HepG2 (cell line): ENCODE data around the gene ZNF394. TPM values are rescaled to one million over a fixed set of nuclear protein-coding genes. Genes with fewer than 3 reads are reported as not detected.
A peak's percentile ranks its signal among the peaks of the same experiment; 100 is the strongest.

Experiments
- ATAC-seq: fragments of 200-7000 bp; cut with Tn5 transposase; 3 replicates; pipeline ENCODE4 v1.9.1; 2020; ENCODE audit warnings: mild to moderate bottlenecking, moderate library complexity
- BruUV-seq: library from RNA; stranded (reverse); fragments of 400-500 nt; replicated peaks from 2 replicates; lab custom pipeline; 2021; lab: Mats Ljungman, UMichigan
- CTCF ChIA-PET: fragments of 300-600 bp; formaldehyde crosslinking; extraction: SDS; loops from one replicate; lab custom pipeline; 2021; ENCODE audit warnings: low total read pairs, inconsistent platforms, low intra/inter-chr PET ratio; lab: Yijun Ruan, JAX
- POLR2A ChIA-PET: fragments of 350-600 bp; sonication (Branson Sonifier 250); formaldehyde crosslinking; loops from one replicate; lab custom pipeline; 2020; ENCODE audit warnings: antibody characterized with exemption, inconsistent platforms; lab: Yijun Ruan, JAX
- DNase-seq: peaks from one replicate; pipeline ENCODE4 v3.0.0-alpha.2; 2015; ENCODE audit warnings: low spot score
- FAIRE-seq: peaks from 3 replicates; lab custom pipeline; 2011; peaks lifted over from hg19 to GRCh38; lab: Jason Lieb, UNC
- H2AFZ ChIP-seq: one replicate; pipeline ENCODE4 v1.6.1; 2011; ENCODE audit warnings: low read length, inconsistent platforms
- H3K27ac ChIP-seq: fragments of 300-600 bp; 3 replicates; pipeline ENCODE4 v1.8.0; 2011; ENCODE audit warnings: mixed run types, mild to moderate bottlenecking, mixed read lengths, low read length, inconsistent platforms; ENCODE audit not compliant: insufficient read depth; ENCODE audit errors: extremely low read length
- H3K27me3 ChIP-seq, 2 experiments: fragments of 200-600 bp in 1 of 2; 2 replicates in 1 of 2; 3 replicates in 1 of 2; pipeline versions ENCODE4 v1.6.0 to v1.8.0; 2011; ENCODE audit warnings: low read length in 2 of 2, mild to moderate bottlenecking in 2 of 2, moderate library complexity in 2 of 2, inconsistent platforms in 1 of 2; ENCODE audit not compliant: insufficient read depth in 2 of 2, control insufficient read depth in 1 of 2
- H3K36me3 ChIP-seq, 2 experiments: fragments of 200-600 bp in 1 of 2; replicated peaks in 1 of 2; 2 replicates in 1 of 2; 3 replicates in 1 of 2; pipeline versions ENCODE4 v1.5.1 to v1.8.0; 2011; ENCODE audit warnings: low read length in 2 of 2, inconsistent platforms in 1 of 2; ENCODE audit not compliant: insufficient read depth in 2 of 2, control insufficient read depth in 1 of 2
- H3K4me1 ChIP-seq: 2 replicates; pipeline ENCODE4 v1.5.1; 2012; ENCODE audit warnings: low read length, inconsistent platforms; ENCODE audit not compliant: insufficient read depth
- H3K4me2 ChIP-seq: 2 replicates; pipeline ENCODE4 v1.6.0; 2011; ENCODE audit warnings: low read depth, low read length, inconsistent platforms
- H3K4me3 ChIP-seq, 3 experiments: fragments of 200-600 bp in 1 of 3; sonication (generic), shearing (Covaris generic) in 1 of 3; replicated peaks in 1 of 3; 2 replicates each; pipeline ENCODE4 v1.5.1; 2011 to 2016; ENCODE audit warnings: low read length in 3 of 3, inconsistent platforms in 2 of 3, low read depth in 2 of 3, mild to moderate bottlenecking in 2 of 3, control low read depth in 1 of 3, mixed read lengths in 1 of 3; ENCODE audit not compliant: insufficient read depth in 1 of 3
- H3K79me2 ChIP-seq: one replicate; pipeline ENCODE4 v1.6.1; 2011; ENCODE audit warnings: low read length, inconsistent platforms; ENCODE audit not compliant: insufficient read depth
- H3K9ac ChIP-seq: 2 replicates; pipeline ENCODE4 v1.6.0; 2011; ENCODE audit warnings: mild to moderate bottlenecking, low read depth, low read length, inconsistent platforms; ENCODE audit not compliant: insufficient read depth
- H3K9me3 ChIP-seq: 2 replicates; pipeline ENCODE4 v1.5.1; 2012; ENCODE audit warnings: mild to moderate bottlenecking, low read length
- H4K20me1 ChIP-seq: 2 replicates; pipeline ENCODE4 v1.6.0; 2011; ENCODE audit warnings: inconsistent platforms, mild to moderate bottlenecking, low read length, moderate library complexity; ENCODE audit not compliant: insufficient read depth
- DZIP1 ChIP-seq: sonication (generic); formaldehyde crosslinking; IDR thresholded peaks from 2 replicates; pipeline ENCODE4 v1.5.0; 2020; ENCODE audit warnings: mild to moderate bottlenecking, missing genetic modification reagents
- E2F1 ChIP-seq: sonication (generic); formaldehyde crosslinking; IDR thresholded peaks from 2 replicates; pipeline ENCODE4 v1.5.0; 2020; ENCODE audit warnings: missing genetic modification reagents
- GTF3A ChIP-seq: sonication (generic); formaldehyde crosslinking; conservative IDR thresholded peaks from 2 replicates; pipeline ENCODE4 v1.4.0; 2020; ENCODE audit warnings: mild to moderate bottlenecking, missing genetic modification reagents
- HOXA7 ChIP-seq: sonication (generic); formaldehyde crosslinking; IDR thresholded peaks from 2 replicates; pipeline ENCODE4 v1.8.1; 2022; ENCODE audit warnings: mild to moderate bottlenecking, missing genetic modification reagents, moderate library complexity
- HOXA9 ChIP-seq: sonication (generic); formaldehyde crosslinking; IDR thresholded peaks from 2 replicates; pipeline ENCODE4 v1.8.1; 2022; ENCODE audit warnings: missing genetic modification reagents, mild to moderate bottlenecking, moderate library complexity, borderline replicate concordance
- MZF1 ChIP-seq: sonication (generic); formaldehyde crosslinking; IDR thresholded peaks from 2 replicates; pipeline ENCODE4 v1.8.1; 2023; ENCODE audit warnings: mild to moderate bottlenecking, missing genetic modification reagents, borderline replicate concordance
- SP1 ChIP-seq, 2 experiments: fragments of 450-650 bp in 1 of 2; sonication (generic) in 1 of 2; formaldehyde crosslinking in 1 of 2; IDR thresholded peaks; 2 replicates each; pipeline versions ENCODE4 v1.4.0 to v1.6.1; 2016 to 2020; ENCODE audit warnings: missing genetic modification reagents in 1 of 2
- TBX2 ChIP-seq: sonication (generic); formaldehyde crosslinking; IDR thresholded peaks from 2 replicates; pipeline ENCODE4 v1.5.0; 2020; ENCODE audit warnings: missing genetic modification reagents, mild to moderate bottlenecking, borderline replicate concordance
- ZBTB40 ChIP-seq, 2 experiments: fragments of 450-650 bp in 1 of 2; sonication (generic) in 1 of 2; formaldehyde crosslinking in 1 of 2; IDR thresholded peaks; 2 replicates each; pipeline versions ENCODE4 v1.6.1 to v1.8.0; 2016 to 2022; ENCODE audit warnings: antibody characterized with exemption in 1 of 2, mild to moderate bottlenecking in 1 of 2, missing genetic modification reagents in 1 of 2
- ZNF430 ChIP-seq: sonication (generic); formaldehyde crosslinking; IDR thresholded peaks from 2 replicates; pipeline ENCODE4 v1.9.0; 2021; ENCODE audit warnings: mild to moderate bottlenecking, missing genetic modification reagents
- ZNF672 ChIP-seq: sonication (generic); formaldehyde crosslinking; IDR thresholded peaks from 2 replicates; pipeline ENCODE4 v1.8.1; 2022; ENCODE audit warnings: missing genetic modification reagents
- WGBS: methylation state at CpG from one replicate; pipeline ENCODE4 v1.1.6; 2017; ENCODE audit warnings: low lambda C conversion rate; 5-methylcytosine and 5-hydroxymethylcytosine counted together
- in situ Hi-C: cut with HindIII; loops from 2 replicates; pipeline ENCODE4 v1.10.0; 2017; ENCODE audit warnings: low pct_unique_long_range_greater_than_20kb; ENCODE audit not compliant: extremely low pct_ligation_motif_present
- intact Hi-C: fragments of 100-400 bp; cut with micrococcal nuclease; formaldehyde crosslinking; loops from one replicate; pipeline ENCODE4 v1.10.0; 2022; ENCODE audit not compliant: unreplicated experiment
- polyA plus RNA-seq, 8 experiments: library from polyadenylated mRNA; depleted of rRNA in 3 of 8; stranded (reverse) in 7 of 8; unstranded in 1 of 8; fragments of >200 nt; fragmentation: Illumina TruSeq in 4 of 8; extraction: Trizol in 4 of 8; gene quantifications; 2 replicates each; pipeline versions ENCODE4 v1.2.1 to v1.2.3, GENCODE V29; 2011 to 2016; ENCODE audit warnings: low read depth in 4 of 8, missing spikeins in 1 of 8, mixed read lengths in 1 of 8; ENCODE audit not compliant: insufficient read depth in 1 of 8
- total RNA-seq, 5 experiments: library from RNA; depleted of rRNA; stranded (reverse); fragments of >200 nt; fragmentation: Illumina TruSeq; extraction: Trizol; gene quantifications; 2 replicates each; pipeline ENCODE4 v1.2.3, GENCODE V29; 2016; ENCODE audit warnings: low read depth in 1 of 5

The ZNF394 gene
- total and polyA plus RNA-seq, 2 of the 13 experiments (the other 11 are each of a cell fraction or from before 2014, with no cell fraction given): 7.8 to 19.6 TPM

GRCh38 chr7:99473315-99473596 is 26.8 kb downstream of the ZNF394 start:
- Histone ChIP-seq H3K9me3 (no peaks in the 10 kb centered on the region), H4K20me1 (peaks cover 3% of the 10 kb centered on the region; the same call in 1 of the 2 replicates), H3K79me2 (peaks cover 52% of the 10 kb centered on the region), H3K27ac (peak overlapping the region; percentile 84), H3K4me2 (peak overlapping the region; percentile 82), H3K4me3 (peak overlapping the region; percentile 73 to 86 (median 79)), H2AFZ (no peak overlapping the region), H3K36me3 (peaks cover 8 to 13% of the 10 kb centered on the region in 2 experiments), H3K9ac (peak overlapping the region; percentile 83), H3K27me3 (no peaks in the 10 kb centered on the region), H3K4me1 (peaks cover 55% of the 10 kb centered on the region)
- in situ Hi-C loops (no loop called here), intact Hi-C loops (no loop called here)
- TSS peak; percentile 87 for BruUV-seq
- CTCF ChIA-PET: no interaction called here
- ATAC-seq (peak; percentile 42), FAIRE-seq (peak; percentile 40), DNase-seq (peak; percentile 76)
- WGBS: 0% methylated on average over 7 of the region's 7 CpGs
- POLR2A ChIA-PET: interaction anchor here (0.9 to 3.2 kb wide), 4 partner anchors 8 to 33 kb away, joined by 3 to 15 read pairs (median 5); partner anchors contain the start of genes ATP5MF, ZKSCAN5 and ZNF394
- TF ChIP-seq HOXA7 (no peak), ZNF672 (CRISPR knock-in tag) (no peak), HOXA9 (no peak), MZF1 (CRISPR knock-in tag) (no peak), GTF3A (CRISPR knock-in tag) (no peak), ZBTB40 (IDR thresholded peaks at IDR 0.05) (0 out of 2 replicates have a peak, but pooled peaks have one; percentile 19), ZBTB40 (CRISPR knock-in tag; IDR thresholded peaks at IDR 0.05) (no peak), TBX2 (CRISPR knock-in tag) (no peak), DZIP1 (CRISPR knock-in tag) (no peak), SP1 (IDR thresholded peaks at IDR 0.05) (no peak), SP1 (CRISPR knock-in tag; IDR thresholded peaks at IDR 0.05) (no peak), E2F1 (CRISPR knock-in tag) (no peak), ZNF430 (CRISPR knock-in tag) (0 out of 2 replicates have a peak, but pooled peaks have one; percentile 9)
